ENCODE results near the gene ZNF771.

ZNF771 gene

GRCh38 chr16:30407102-30407803 lies at the start of gene ZNF771:
Gene ZNF771 (plus strand): TSS chr16:30407606. CDS start chr16:30408054, 448 bp downstream.
- DNase-seq (ENCODE audit: low spot score), result no peak

- DNase-seq (ENCODE audit: low spot score), result no peak
Observed at GRCh38 chr16:30357715-30358576, 49.5 kb upstream of the ZNF771 start.

GRCh38 chr16:30358577-30358936 lies 48.8 kb upstream of the ZNF771 start:
- no peak for DNase-seq (ENCODE audit: low spot score)

DNA sequence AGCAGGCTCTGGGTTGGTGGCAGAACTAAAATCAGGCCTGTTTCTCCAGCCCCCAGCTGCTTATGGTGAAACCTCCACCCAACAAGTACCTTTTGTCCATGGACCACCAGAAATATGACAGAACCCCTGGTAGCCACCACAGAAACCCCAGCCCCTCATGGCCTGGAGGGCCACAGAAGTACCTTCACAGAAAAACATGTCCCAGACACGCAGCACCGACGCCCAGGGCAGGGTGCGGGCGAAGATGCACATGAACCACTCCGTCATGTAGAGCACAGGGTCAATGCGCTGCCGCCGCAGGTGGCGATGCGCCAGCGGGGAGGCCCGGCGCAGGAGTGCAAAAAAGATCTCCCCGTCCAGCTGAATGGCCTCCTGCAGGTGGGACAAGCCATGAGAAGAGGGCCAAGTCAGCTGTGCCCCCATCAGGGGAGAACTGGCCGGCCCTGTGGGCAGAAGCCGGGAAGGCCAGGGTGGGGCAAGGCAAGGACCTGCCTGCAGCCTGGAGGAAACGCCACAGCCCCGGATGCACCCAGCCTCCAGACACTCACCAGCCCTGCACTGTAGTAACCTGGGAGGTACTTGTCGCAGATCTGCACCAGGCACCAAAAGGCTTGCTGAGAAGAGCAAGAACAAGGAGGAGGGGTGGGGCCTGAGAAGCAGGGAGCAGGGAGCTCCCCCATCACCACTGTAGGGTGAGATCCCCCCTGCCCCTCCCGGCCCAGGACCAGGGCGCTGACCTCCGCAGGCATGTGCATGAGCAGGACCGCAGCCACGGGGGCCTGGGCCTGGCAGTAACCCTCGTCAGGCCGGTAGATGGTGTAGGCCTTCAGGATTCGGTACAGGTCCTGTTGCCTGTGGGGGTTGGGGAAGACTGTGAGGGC lies 48.2 kb upstream of the ZNF771 start:
- no peak for DNase-seq (ENCODE audit: low spot score)

GRCh38 chr16:30359871-30360170 lies 47.6 kb upstream of the ZNF771 start:
- DNase-seq (ENCODE audit: low spot score), result no peak

- DNase-seq (ENCODE audit: low spot score), result no peak
Observed at GRCh38 chr16:30361180-30361579, 46.2 kb upstream of the ZNF771 start.

GRCh38 chr16:30365200-30365599 lies 42.2 kb upstream of the ZNF771 start:
- DNase-seq (ENCODE audit: low spot score), result no peak

DNA sequence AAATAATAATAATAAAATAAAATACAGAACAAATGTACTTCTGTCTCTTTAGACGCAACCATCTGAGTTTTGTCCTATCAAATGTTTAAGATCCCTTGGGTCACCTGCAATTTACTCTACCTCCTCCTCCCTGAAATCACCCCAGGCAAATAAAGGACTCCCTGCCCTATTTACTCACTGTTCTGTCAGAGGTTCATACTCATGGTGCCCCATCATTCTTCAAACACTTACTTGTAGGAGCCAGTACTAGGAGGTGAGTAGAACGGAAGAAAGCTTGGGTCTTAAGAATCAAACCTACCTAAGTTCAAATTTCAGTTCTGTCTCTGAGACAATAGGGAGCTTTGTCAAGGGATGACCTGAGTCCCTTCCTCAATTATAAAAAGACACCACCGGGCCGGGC lies 40.9 kb upstream of the ZNF771 start:
- no peak for DNase-seq (ENCODE audit: low spot score)

DNA sequence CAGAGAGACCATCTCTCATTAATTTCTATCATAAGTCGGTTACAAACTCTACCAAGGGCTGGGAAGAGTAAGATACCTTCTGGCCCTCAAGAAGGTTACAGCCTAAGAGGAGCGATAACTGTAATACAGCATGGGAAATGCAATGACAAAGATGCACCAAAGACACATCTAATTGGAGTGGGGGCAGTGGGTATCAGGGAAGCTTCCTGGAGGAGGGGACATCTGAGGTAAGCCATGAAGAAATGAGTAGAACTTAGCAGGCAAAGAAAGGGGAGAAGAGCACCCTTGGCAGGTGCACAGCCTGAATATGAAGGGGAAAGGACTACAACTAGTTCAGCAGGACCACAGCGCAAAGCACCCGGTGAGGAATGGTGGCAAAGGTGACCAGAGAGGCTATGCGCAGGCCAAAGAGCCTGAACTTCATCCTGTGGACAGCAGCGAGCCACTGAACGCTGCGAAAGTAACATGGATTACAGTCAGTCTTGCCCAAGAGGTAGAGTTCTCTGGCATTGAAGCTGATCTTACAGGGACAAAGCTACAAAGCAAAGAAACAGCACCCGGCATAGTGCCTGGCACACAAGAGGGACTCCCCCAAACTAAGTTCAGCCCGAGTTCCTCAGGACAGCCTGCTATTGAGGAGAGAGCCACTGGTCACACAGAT lies 39.9 kb upstream of the ZNF771 start:
- no peak for DNase-seq (ENCODE audit: low spot score)

DNA sequence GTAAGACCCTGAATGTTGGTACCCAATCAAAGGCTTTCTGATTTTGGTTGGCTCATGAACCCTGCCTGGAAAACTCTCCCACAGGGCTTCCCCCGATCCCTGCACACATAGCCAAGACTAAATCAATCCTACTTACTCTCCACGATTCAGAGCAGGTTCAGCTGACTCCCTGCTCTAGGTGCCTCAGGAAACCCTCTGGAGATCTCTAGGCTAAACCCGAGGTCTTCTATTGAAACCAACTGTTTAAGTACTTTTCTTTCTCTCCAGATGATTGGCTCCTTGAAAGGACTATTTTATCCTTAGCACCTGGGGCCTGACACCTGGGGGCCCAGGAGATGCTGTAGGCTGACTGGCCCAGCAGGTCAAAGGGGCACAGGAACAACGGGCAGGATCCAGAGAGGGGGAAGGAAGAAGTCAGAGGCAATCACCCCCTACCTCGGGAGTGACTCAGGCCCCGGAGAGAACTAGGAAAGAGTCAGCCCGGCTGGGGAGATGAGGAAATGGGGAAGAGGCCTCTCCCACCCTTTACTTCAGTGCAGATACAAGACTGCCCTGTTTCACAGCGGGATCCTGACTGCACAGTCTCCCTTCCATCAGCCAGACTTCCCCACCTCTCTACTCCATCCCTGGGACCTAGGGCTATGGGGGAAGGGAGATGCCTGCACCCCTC lies 39.1 kb upstream of the ZNF771 start:
- DNase-seq (ENCODE audit: low spot score), result no peak

DNA sequence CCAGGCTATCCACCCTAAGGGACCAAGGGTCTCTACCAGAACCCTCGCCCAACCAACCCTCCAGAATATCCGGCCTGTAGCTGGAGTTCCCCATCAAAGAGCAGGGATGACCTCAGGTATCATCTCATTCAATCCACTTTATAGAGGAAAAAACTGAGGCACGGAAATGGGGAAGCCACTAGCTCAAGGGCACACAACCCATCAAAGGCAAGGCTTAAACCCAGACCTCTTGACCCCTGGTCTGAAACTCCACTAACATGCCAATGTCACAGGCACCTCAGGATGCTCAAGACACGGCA lies 38.7 kb upstream of the ZNF771 start:
- DNase-seq (ENCODE audit: low spot score), result no peak

DNA sequence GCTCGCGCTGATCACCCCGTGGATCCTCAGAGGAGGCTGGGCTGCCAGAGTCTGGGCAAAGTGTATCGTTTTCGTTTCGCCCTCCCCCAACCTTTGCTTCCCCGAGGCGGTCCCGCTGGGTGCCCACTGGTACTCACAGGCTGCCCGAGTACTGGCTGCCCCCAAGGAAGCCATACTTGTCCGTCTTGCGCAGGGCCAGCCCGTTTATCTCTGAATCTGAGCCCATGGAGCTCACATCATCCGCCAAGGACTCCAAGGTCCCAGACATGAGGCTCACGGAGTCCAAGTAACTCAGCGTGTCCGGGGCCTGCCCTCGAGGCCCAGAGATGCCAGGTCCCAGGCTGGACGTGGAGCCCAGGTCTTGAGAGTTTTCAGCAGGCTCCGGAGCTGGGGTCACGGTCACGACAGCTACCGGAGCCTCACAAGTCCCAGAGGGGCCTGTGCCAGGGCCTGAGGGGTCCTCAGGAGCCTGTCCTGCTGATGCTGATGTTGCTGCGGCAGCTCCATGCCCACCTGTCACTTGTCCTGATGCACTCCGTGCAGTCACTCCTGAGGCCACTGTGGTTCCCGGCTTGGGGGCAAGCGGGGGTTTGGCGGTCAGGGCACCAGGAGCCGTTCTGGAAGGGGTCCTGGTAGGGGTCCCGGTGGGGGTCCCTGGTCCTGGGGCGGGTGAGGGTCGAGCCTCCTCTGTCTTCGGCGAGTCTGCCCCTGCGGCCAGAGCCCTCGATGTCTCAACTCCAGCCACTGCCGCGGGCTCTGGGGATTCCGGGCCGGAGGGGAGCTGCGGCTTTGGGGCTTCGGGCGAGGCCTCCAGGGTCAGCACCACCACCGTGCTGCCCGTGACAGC lies 38.1 kb upstream of the ZNF771 start:
- DNase-seq (ENCODE audit: low spot score), result no peak

GRCh38 chr16:30369938-30370455 lies 37.4 kb upstream of the ZNF771 start:
- DNase-seq (ENCODE audit: low spot score), result no peak

- peak; percentile 100 for DNase-seq (ENCODE audit: low spot score)
Observed at GRCh38 chr16:30370456-30371247, 36.8 kb upstream of the ZNF771 start, which contains the start of gene TBC1D10B. Gene TBC1D10B (minus strand): TSS chr16:30370494. CDS start chr16:30370183, 311 bp downstream.

GRCh38 chr16:30371248-30371816 lies 36.1 kb upstream of the ZNF771 start:
- DNase-seq (ENCODE audit: low spot score), result no peak

GRCh38 chr16:30372038-30372712 lies 35.2 kb upstream of the ZNF771 start:
- DNase-seq (ENCODE audit: low spot score), result no peak

DNA sequence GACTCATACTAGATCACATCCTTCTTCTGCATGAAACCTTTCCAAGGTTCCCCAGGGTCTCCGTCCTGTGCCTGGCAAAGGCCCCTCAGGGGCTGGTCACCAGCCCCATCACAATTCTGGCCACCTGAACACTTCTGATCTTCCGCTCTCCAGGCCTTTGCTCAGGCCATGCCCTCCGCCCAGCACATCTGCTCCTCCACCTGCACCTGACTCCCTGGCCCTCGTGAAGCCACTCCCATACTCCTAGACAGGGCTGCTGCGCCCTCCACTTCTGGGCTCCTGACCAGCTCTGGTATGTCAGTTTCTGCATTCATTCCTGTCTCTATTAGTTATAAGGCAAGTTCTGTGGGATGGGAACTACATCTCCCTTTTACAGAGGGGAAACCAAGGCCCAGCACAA lies 34.7 kb upstream of the ZNF771 start:
- DNase-seq (ENCODE audit: low spot score), result no peak

DNA sequence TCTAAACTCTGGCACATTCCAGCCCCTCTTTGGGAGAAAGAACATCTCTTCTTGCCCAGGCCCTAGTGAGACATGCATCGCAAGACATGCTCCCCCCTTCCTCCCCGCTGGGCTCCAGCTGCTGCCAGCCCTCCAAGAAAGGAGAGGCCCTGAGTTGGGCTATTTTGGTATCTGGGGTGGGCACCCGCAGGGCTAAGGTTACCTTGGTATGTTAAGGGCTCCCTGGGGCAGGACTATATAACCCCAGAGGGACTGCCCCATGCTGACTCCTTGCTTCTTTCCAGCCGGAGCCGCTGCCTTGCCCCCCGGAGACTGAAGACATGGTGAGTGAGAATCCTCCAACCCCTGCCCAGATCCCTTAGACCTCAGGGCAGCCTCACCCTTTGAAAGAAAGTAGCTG lies 32.9 kb upstream of the ZNF771 start, which contains the start of gene MYL11:
TSS of gene MYL11 (plus strand) at position 265 of the 400 bp plus-strand sequence. CDS start at position 321, 56 bp downstream.
- no peak for DNase-seq (ENCODE audit: low spot score)

- DNase-seq (ENCODE audit: low spot score), result no peak
Observed at GRCh38 chr16:30375864-30376263, 31.5 kb upstream of the ZNF771 start.

Data from kidney capillary endothelial cell (primary cell).